ENCODE measurements around the gene ESPL1. TPM values are rescaled to one million over a fixed set of nuclear protein-coding genes. Genes with fewer than 3 reads are reported as not detected.

ESPL1 gene
- total and polyA plus RNA-seq, 2 of the 8 experiments (the other 6 are each of a cell fraction or from before 2014, with no cell fraction given), result 31.8 to 52.7 TPM

DNA sequence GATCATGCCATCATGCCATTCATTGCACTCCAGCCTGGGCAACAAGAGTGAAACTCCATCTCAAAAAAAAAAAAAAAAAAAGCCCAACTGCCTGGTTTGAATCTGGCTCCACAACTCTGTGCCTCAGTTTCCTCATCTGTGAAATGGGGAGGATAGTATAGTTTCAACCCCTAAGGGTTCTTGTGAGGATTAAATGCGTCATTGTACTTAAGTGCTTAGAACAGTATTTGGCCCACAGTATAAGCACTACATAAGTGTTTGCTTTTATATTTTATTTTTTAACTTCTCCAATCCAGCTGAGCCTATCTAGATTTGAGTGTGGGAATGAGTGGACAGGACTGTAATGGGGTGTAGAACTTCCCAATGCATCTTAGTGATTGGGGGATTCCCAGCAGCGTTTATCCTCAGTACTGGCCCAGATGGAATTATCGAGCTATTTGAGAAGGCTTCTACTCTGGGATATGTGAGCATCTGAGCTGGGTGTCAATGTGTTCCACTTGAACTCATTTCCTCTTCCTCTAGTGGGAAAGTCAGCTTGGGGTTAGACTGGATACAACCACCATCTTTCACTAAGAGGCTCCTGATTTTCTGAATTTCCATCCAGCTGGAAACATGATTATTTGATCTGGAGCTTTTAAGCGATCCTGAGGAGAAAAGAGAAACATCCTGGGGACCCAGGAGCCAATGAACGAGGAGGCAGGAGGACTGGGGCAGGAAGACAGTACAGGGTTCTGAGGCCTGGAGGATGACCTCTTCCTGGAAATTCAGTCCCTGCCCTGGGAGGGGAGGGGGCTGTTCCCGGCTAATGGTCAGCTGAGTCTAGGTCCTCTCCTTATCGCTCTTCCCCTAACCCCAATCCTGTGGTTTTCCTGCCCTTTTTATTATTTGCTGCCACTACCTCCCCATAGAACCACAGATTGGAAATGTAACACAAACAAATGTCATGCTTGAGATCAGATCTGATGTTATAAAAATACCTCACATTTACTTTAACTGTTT is 9.3 kb upstream of the ESPL1 start:
- ChIA-PET POLR2A (ENCODE audit: partially characterized antibody) (interaction anchor here (1.2 to 2.0 kb wide), 3 partner anchors 9 to 63 kb away, joined by 3 to 6 read pairs (median 5); partner anchors contain the start of genes AAAS and ESPL1), CTCF (ENCODE audit: partially characterized antibody) (interaction anchor here (0.6 to 23.0 kb wide), 10 partner anchors 9 to 1389 kb away, joined by 3 to 654 read pairs (median 5); partner anchors contain the start of gene ESPL1)
- TF ChIP-seq, protein P1, sequence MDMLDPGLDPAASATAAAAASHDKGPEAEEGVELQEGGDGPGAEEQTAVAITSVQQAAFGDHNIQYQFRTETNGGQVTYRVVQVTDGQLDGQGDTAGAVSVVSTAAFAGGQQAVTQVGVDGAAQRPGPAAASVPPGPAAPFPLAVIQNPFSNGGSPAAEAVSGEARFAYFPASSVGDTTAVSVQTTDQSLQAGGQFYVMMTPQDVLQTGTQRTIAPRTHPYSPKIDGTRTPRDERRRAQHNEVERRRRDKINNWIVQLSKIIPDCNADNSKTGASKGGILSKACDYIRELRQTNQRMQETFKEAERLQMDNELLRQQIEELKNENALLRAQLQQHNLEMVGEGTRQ (IDR thresholded peaks at IDR 0.05; ENCODE audit: low read length), result no peak
- TF ChIP-seq CHD2 (IDR thresholded peaks at IDR 0.05; ENCODE audit: low read length) (no peak), SAP30 (IDR thresholded peaks at IDR 0.05; ENCODE audit: insufficient read depth, insufficient replicate concordance, low read length) (no peak), EGR1 (IDR thresholded peaks at IDR 0.05; ENCODE audit: borderline replicate concordance, low read depth, low read length) (no peak), BCL11A (IDR thresholded peaks at IDR 0.05; ENCODE audit: low read depth in 2 of 2, low read length in 2 of 2) (no peak), KDM5A (IDR thresholded peaks at IDR 0.05; ENCODE audit: low read length) (no peak), TAF7 (optimal IDR thresholded peaks at IDR 0.05; ENCODE audit: borderline replicate concordance, low read depth, low read length) (no peak), KDM4A (IDR thresholded peaks at IDR 0.05; ENCODE audit: low read depth, low read length, severe bottlenecking) (no peak), HDAC6 (IDR thresholded peaks at IDR 0.05; ENCODE audit: low read depth, low read length) (no peak), KDM1A (IDR thresholded peaks at IDR 0.05; ENCODE audit: borderline replicate concordance, low read length) (no peak)

More for the DNA sequence above, 9.3 kb upstream of the ESPL1 start:
- DNase-seq (ENCODE audit: low read depth in 1 of 2, low spot score in 2 of 2) (no peak), FAIRE-seq (no peak)
- Histone ChIP-seq H2AFZ (ENCODE audit: low read length) (no peak overlapping the region), H3K79me2 (ENCODE audit: control insufficient read depth in 1 of 2, insufficient read depth in 2 of 2, low read length in 2 of 2) (0 out of 4 replicates have a peak, but pooled peaks cover 0 to 3% of the 10 kb centered on the region in 2 experiments), H4K5ac (ENCODE audit: insufficient read length, low read depth, low read length) (no peak overlapping the region), H3K4me1 (replicated peaks in 1 of 4; ENCODE audit: control insufficient read depth in 3 of 4, insufficient read depth in 4 of 4, low read length in 3 of 4) (no peaks in the 10 kb centered on the region), H2BK15ac (ENCODE audit: low read length) (no peak overlapping the region), H3K27me3 (replicated peaks in 1 of 4; ENCODE audit: control insufficient read depth in 3 of 4, extremely low read depth in 1 of 4, insufficient read depth in 3 of 4, low read length in 3 of 4) (no peaks in the 10 kb centered on the region), H3K27ac (ENCODE audit: low read depth, low read length) (no peak overlapping the region), H3K4me2 (ENCODE audit: insufficient read depth in 1 of 2, low read depth in 2 of 2, low read length in 2 of 2) (no peak overlapping the region), H4K91ac (replicated peaks; ENCODE audit: insufficient read length, low read length) (no peak overlapping the region), H3K9ac (replicated peaks in 1 of 4; ENCODE audit: extremely low read depth in 1 of 4, low read depth in 3 of 4, low read length in 3 of 4) (no peak overlapping the region), H2BK12ac (ENCODE audit: low read depth, low read length) (no peak overlapping the region), H3K23me2 (ENCODE audit: low read depth, low read length) (no peaks in the 10 kb centered on the region), H3K4me3 (ENCODE audit: extremely low read depth in 1 of 4, insufficient read depth in 2 of 4, low read depth in 3 of 4, low read length in 4 of 4) (no peak overlapping the region), H3K4ac (replicated peaks; ENCODE audit: insufficient read length, low read depth, low read length) (no peak overlapping the region), H2BK20ac (ENCODE audit: low read length) (no peak overlapping the region), H3K56ac (replicated peaks; ENCODE audit: insufficient read length, low read depth, low read length) (no peak overlapping the region), H3K23ac (ENCODE audit: insufficient read length) (no peak overlapping the region), H2AK5ac (ENCODE audit: low read depth, low read length) (no peak overlapping the region), H3K18ac (ENCODE audit: extremely low read depth, low read length) (no peak overlapping the region), H4K8ac (ENCODE audit: extremely low read depth, insufficient read depth, low read length) (no peak overlapping the region), H3K36me3 (ENCODE audit: control insufficient read depth in 2 of 4, insufficient read depth in 4 of 4, low read length in 3 of 4) (peaks cover 0 to 1% (median 0%) of the 10 kb centered on the region in 4 experiments; a peak in 1 of 8 replicates), H2BK5ac (ENCODE audit: low read depth, low read length) (no peak overlapping the region), H4K20me1 (replicated peaks in 1 of 2; ENCODE audit: control insufficient read depth in 1 of 2, insufficient read depth in 2 of 2, low read length in 2 of 2) (no peaks in the 10 kb centered on the region), H3K9me3 (ENCODE audit: insufficient read depth in 2 of 2, low read depth in 1 of 2, low read length in 1 of 2) (no peaks in the 10 kb centered on the region), H3K79me1 (ENCODE audit: low read depth, low read length) (no peaks in the 10 kb centered on the region), H3K14ac (ENCODE audit: insufficient read length) (no peak overlapping the region), H2BK120ac (replicated peaks; ENCODE audit: low read depth, low read length) (no peak overlapping the region)
- WGBS, 2 experiments (ENCODE audit: extremely low coverage in 1 of 2, insufficient coverage in 1 of 2, insufficient read length in 1 of 2, insufficient replicate concordance in 2 of 2, low coverage in 1 of 2, low lambda C conversion rate in 2 of 2, missing lambda C conversion rate in 1 of 2), result 96% methylated on average over 6 of the region's 7 CpGs; no CpG with 5 or more reads in 1 of the 2 experiments
